Mononuclear cell (primary cell): ENCODE results near the gene TRIM63. TPM values are rescaled to one million over a fixed set of nuclear protein-coding genes. Genes with fewer than 3 reads are reported as not detected.
"Not testable (repeated sequence)": the region's sequence is repeated elsewhere in the genome, so short reads cannot be mapped to it uniquely, and the experiment has no call there.

Experiments used
- H3K27me3 ChIP-seq: 2 replicates; pipeline ENCODE4 v1.6.0; 2011; ENCODE audit warnings: low read length, control low read depth; ENCODE audit not compliant: insufficient read depth
- H3K4me1 ChIP-seq: 2 replicates; pipeline ENCODE4 v1.5.1; 2011; ENCODE audit warnings: mild to moderate bottlenecking, low read length, control low read depth; ENCODE audit not compliant: insufficient read depth
- H3K4me3 ChIP-seq: 2 replicates; pipeline ENCODE4 v1.5.1; 2011; ENCODE audit warnings: mild to moderate bottlenecking, low read length, moderate library complexity
- H3K9me3 ChIP-seq: 2 replicates; pipeline ENCODE4 v1.5.1; 2011; ENCODE audit warnings: low read depth, mild to moderate bottlenecking, control low read depth, low read length
- total RNA-seq: library from RNA; depleted of rRNA; stranded (reverse); fragments of >200 nt; gene quantifications from one replicate; pipeline ENCODE4 v1.2.3, GENCODE V29; 2012

The TRIM63 gene
- total RNA-seq, 1 donor = not detected

GRCh38 chr1:26094677-26095383 is 27.4 kb upstream of the TRIM63 start:
- Histone ChIP-seq H3K9me3 (no peaks in the 10 kb centered on the region), H3K27me3 (peaks cover 3% of the 10 kb centered on the region), H3K4me3 (no peak overlapping the region), H3K4me1 (no peaks in the 10 kb centered on the region)

DNA sequence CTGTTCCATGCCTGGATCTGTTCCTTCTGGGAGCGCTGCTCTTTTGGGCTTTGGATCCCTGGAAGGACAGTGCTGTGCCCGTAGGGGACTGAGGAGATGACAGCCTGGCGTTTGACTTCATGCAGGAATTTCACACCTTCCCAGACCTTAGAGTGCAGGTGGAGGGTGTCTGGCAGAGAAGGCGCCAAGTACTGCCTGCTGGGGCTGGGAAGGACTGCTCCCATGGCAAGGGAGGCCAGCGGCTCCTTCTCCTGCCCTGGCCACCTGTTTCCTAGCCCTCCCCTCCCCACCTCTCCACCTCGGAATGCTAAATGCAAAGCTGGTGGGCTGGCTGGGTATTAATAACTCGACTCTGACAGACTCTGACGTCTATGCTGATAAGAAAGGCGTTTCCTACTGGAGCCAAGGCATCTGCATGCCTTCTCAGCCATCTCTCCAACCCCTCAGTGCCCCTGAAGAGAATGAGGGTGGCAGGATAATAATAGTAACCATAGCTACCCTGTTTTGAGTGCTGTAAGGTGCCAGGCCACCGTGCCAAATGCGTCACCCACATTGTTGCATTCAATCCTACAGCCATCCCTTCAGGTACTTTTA is 26.7 kb upstream of the TRIM63 start:
- Histone ChIP-seq H3K4me1 (no peaks in the 10 kb centered on the region), H3K4me3 (no peak overlapping the region), H3K9me3 (no peaks in the 10 kb centered on the region), H3K27me3 (peaks cover 3% of the 10 kb centered on the region)

DNA sequence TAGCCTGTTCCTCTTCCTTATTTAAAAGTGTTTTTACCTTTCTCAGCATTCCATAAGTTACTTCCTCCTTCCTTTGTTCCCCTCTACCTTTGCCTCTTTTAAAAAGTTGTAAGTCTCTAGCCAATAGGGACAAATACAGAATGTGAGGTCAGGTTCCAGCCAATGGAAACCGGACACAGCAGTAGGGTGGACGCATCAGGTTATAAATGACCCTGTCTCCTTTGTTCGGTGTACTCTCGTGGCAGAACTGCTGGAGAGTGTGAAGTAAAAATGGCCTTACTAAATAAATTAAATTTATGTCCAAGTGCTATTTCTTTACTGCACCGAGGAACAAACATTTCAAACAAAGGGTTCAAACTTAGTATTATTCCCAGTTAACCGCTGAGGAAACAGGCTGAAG is 26.1 kb upstream of the TRIM63 start:
- not testable (repeated sequence) for H3K27me3 ChIP-seq, H3K4me3 ChIP-seq, H3K9me3 ChIP-seq, H3K4me1 ChIP-seq

DNA sequence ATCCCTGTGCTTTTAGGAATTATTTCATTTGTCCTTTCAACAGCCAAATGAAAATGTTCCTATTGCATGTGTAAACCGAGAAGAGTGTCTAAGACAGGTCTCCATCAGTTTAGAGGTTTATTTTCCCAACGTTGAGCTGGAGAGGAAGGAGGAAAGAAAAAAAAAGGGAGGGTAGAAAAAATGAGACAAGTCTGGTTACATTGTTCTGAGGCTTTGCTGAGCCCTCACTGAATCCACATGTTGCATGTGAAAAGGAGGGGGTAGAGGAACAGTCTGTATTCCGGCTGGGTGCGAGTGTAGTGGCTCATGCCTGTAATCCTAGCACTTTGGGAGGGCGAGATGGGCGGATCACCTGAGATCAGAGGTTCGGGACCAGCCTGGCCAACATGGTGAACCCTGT is 25.0 kb upstream of the TRIM63 start:
- H3K27me3 ChIP-seq = peaks cover 3% of the 10 kb centered on the region
- no peaks in the 10 kb centered on the region for H3K9me3 ChIP-seq
- no peak overlapping the region for H3K4me3 ChIP-seq
- no peaks in the 10 kb centered on the region for H3K4me1 ChIP-seq

DNA sequence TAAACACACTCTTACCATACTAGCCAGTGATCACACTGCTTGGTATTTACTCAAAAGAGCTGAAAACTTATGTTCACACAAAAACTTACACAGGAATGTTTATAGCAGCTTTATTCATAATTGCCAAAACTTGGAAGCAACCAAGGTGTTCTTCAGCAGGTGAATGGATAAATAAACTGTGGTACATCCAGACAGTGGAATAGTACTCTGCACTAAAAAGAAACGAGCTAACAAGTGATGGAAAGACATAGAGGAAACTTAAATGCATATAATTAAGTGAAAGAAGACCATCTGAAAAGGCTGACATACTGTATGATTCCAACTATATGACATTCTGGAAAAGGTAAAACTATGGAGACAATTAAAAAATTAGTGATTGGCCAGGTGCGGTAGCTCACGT is 23.5 kb upstream of the TRIM63 start:
- Histone ChIP-seq H3K4me3 (no peak overlapping the region), H3K27me3 (peaks cover 3% of the 10 kb centered on the region), H3K4me1 (no peaks in the 10 kb centered on the region), H3K9me3 (no peaks in the 10 kb centered on the region)

GRCh38 chr1:26089125-26089524 is 21.7 kb upstream of the TRIM63 start:
- peaks cover 3% of the 10 kb centered on the region for H3K27me3 ChIP-seq
- H3K4me1 ChIP-seq = no peaks in the 10 kb centered on the region
- no peaks in the 10 kb centered on the region for H3K9me3 ChIP-seq
- no peak overlapping the region for H3K4me3 ChIP-seq

GRCh38 chr1:26084844-26085243 is 17.4 kb upstream of the TRIM63 start:
- no peaks in the 10 kb centered on the region for H3K27me3 ChIP-seq
- H3K4me1 ChIP-seq = no peaks in the 10 kb centered on the region
- no peaks in the 10 kb centered on the region for H3K9me3 ChIP-seq
- H3K4me3 ChIP-seq = no peak overlapping the region

GRCh38 chr1:26084091-26084561 is 16.7 kb upstream of the TRIM63 start:
- Histone ChIP-seq H3K27me3 (no peaks in the 10 kb centered on the region), H3K4me1 (no peaks in the 10 kb centered on the region)

DNA sequence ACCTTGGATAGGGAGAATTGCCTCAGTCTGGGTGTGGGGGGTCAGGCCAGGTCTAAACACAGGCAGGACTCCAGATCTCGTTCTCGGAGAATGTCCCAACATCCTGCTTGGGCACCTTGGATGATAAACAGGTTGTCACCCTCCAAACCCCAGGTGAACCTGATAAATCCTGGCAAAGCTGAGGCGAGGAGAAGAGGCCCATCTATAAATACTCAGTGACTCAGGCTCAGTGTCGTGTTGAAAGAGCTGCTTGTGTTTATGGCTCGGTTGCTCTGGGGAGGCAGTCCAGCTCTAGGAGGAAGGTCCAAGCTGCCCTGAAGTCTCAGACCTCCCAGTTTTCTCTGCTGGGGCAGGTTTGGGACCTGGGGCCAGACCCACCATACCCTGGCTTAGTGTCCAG is 15.8 kb upstream of the TRIM63 start:
- Histone ChIP-seq H3K4me1 (no peaks in the 10 kb centered on the region), H3K4me3 (no peak overlapping the region), H3K27me3 (no peaks in the 10 kb centered on the region), H3K9me3 (no peaks in the 10 kb centered on the region)

More at GRCh38 chr1:26084091-26084561, 16.7 kb upstream of the TRIM63 start:
- Histone ChIP-seq H3K4me3 (no peak overlapping the region), H3K9me3 (no peaks in the 10 kb centered on the region)

DNA sequence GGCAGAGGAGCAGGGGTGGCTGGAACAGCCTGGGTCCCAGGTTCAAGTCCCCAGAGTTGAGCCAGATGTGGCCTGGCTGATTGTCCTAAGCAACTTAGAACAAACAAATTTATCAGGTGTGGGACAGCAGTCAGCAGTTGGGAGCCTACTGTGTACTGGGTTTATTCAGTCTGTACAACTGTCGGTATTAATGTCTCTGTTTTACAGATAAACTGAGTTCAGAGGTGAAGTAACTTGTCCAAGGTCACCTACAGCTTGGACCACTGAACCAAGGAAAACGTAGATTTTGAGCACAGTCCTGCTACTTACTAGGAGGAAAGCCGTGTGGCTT is 14.6 kb upstream of the TRIM63 start:
- Histone ChIP-seq H3K9me3 (no peaks in the 10 kb centered on the region), H3K4me3 (no peak overlapping the region), H3K4me1 (no peaks in the 10 kb centered on the region), H3K27me3 (no peaks in the 10 kb centered on the region)

GRCh38 chr1:26081267-26082019 is 14.0 kb upstream of the TRIM63 start:
- H3K27me3 ChIP-seq = no peaks in the 10 kb centered on the region
- H3K4me3 ChIP-seq = no peak overlapping the region
- no peaks in the 10 kb centered on the region for H3K9me3 ChIP-seq
- H3K4me1 ChIP-seq = no peaks in the 10 kb centered on the region

GRCh38 chr1:26079960-26080814 is 12.8 kb upstream of the TRIM63 start:
- H3K4me3 ChIP-seq = no peak overlapping the region
- H3K4me1 ChIP-seq = no peaks in the 10 kb centered on the region
- H3K27me3 ChIP-seq = no peaks in the 10 kb centered on the region
- no peaks in the 10 kb centered on the region for H3K9me3 ChIP-seq

DNA sequence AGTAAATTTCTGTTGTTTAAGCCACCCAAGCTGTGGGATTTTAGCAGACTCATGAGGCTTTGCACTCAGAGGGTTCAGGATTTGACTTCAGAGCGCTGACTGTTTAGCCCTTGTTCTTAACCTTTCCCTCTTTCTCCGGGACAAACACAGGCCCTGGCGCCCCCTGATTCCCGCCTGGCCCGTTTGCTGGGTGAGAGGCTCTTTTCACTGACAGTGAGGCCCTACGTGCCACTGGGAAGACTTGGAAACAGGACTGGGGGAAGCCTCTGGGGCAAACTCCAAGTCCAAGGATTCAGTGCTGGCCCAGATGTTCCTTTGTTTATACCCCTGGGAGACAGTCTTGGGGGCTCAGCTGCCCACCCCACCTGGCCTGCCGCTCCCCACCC is 11.7 kb upstream of the TRIM63 start:
- no peaks in the 10 kb centered on the region for H3K4me1 ChIP-seq
- H3K4me3 ChIP-seq = no peak overlapping the region
- H3K9me3 ChIP-seq = no peaks in the 10 kb centered on the region
- no peaks in the 10 kb centered on the region for H3K27me3 ChIP-seq

- H3K4me1 ChIP-seq = no peaks in the 10 kb centered on the region
- no peak overlapping the region for H3K4me3 ChIP-seq
- no peaks in the 10 kb centered on the region for H3K27me3 ChIP-seq
- H3K9me3 ChIP-seq = no peaks in the 10 kb centered on the region
Measured at GRCh38 chr1:26078286-26079177, 11.1 kb upstream of the TRIM63 start.
